GM12878 (cell line): ENCODE results near the gene GMDS. TPM values are rescaled to one million over a fixed set of nuclear protein-coding genes. Genes with fewer than 3 reads are reported as not detected.

Experiments
- ATAC-seq: fragments of 200-7000 bp; cut with Tn5 transposase; 3 replicates; pipeline ENCODE4 v1.9.1; 2020; ENCODE audit warnings: mild to moderate bottlenecking, moderate library complexity
- BruUV-seq: library from RNA; stranded (reverse); fragments of 400-500 nt; replicated peaks from 2 replicates; lab custom pipeline; 2021; lab: Mats Ljungman, UMichigan
- CTCF ChIA-PET: fragments of 300-600 bp; sonication (Branson Sonifier 250); formaldehyde crosslinking; extraction: SDS; loops from one replicate; lab custom pipeline; 2021; ENCODE audit warnings: inconsistent platforms; lab: Yijun Ruan, JAX
- POLR2A ChIA-PET: fragments of 350-600 bp; formaldehyde crosslinking; extraction: SDS; loops from one replicate; lab custom pipeline; 2021; ENCODE audit warnings: inconsistent platforms; lab: Charles Lee
- RAD21 ChIA-PET: fragments of 300-600 bp; sonication (Branson Sonifier 250); formaldehyde crosslinking; loops from one replicate; lab custom pipeline; 2023; ENCODE audit warnings: antibody characterized with exemption; ENCODE audit not compliant: unreplicated experiment; lab: Charles Lee
- SMC1A ChIA-PET: fragments of 300-600 bp; sonication (Branson Sonifier 250); formaldehyde crosslinking; loops from one replicate; lab custom pipeline; 2023; ENCODE audit not compliant: unreplicated experiment, uncharacterized antibody; lab: Charles Lee
- DNase-seq: peaks from one replicate; pipeline ENCODE4 v3.0.0-alpha.2; 2011; ENCODE audit warnings: low read depth, low spot score
- FAIRE-seq: peaks from 3 replicates; lab custom pipeline; 2011; peaks lifted over from hg19 to GRCh38; lab: Jason Lieb, UNC
- H2AFZ ChIP-seq: 2 replicates; pipeline ENCODE4 v1.6.0; 2011; ENCODE audit warnings: low read depth, low read length, control low read depth; ENCODE audit not compliant: control insufficient read depth
- H3K27ac ChIP-seq: 2 replicates; pipeline ENCODE4 v1.5.1; 2011; ENCODE audit warnings: control low read depth; ENCODE audit not compliant: control insufficient read depth, insufficient read depth
- H3K27me3 ChIP-seq, 2 experiments: replicated peaks in 1 of 2; 2 replicates each; pipeline versions ENCODE4 v1.6.0 to v1.6.1; 2011; ENCODE audit warnings: low read length in 1 of 2; ENCODE audit not compliant: control insufficient read depth in 2 of 2, insufficient read depth in 2 of 2
- H3K36me3 ChIP-seq, 2 experiments: 2 replicates each; pipeline ENCODE4 v1.5.1; 2011; ENCODE audit warnings: low read length in 1 of 2; ENCODE audit not compliant: control insufficient read depth in 2 of 2, insufficient read depth in 2 of 2
- H3K4me1 ChIP-seq: 2 replicates; pipeline ENCODE4 v1.6.1; 2011; ENCODE audit warnings: mild to moderate bottlenecking, low read length, moderate library complexity, mixed read lengths; ENCODE audit not compliant: control insufficient read depth, insufficient read depth
- H3K4me2 ChIP-seq: 2 replicates; pipeline ENCODE4 v1.6.0; 2011; ENCODE audit warnings: control low read depth; ENCODE audit not compliant: control insufficient read depth, insufficient read depth
- H3K4me3 ChIP-seq: fragments of 200-600 bp; sonication (generic); 2 replicates; pipeline ENCODE4 v1.5.1; 2016
- H3K79me2 ChIP-seq: 2 replicates; pipeline ENCODE4 v1.6.0; 2011; ENCODE audit warnings: low read length; ENCODE audit not compliant: control insufficient read depth, insufficient read depth
- H3K9ac ChIP-seq: 2 replicates; pipeline ENCODE4 v1.8.0; 2011; ENCODE audit warnings: low read length, control low read depth, mixed read lengths; ENCODE audit not compliant: control insufficient read depth, insufficient read depth
- H3K9me3 ChIP-seq: replicated peaks from 3 replicates; pipeline ENCODE4 v1.5.1; 2011; ENCODE audit warnings: mild to moderate bottlenecking, low read length; ENCODE audit not compliant: control insufficient read depth, insufficient read depth
- H4K20me1 ChIP-seq: 2 replicates; pipeline ENCODE4 v1.6.0; 2011; ENCODE audit not compliant: control insufficient read depth, insufficient read depth
- ASH2L ChIP-seq: fragments of 300-600, 200-600 bp; sonication (generic); IDR thresholded peaks from 2 replicates; pipeline ENCODE4 v1.6.1; 2017; ENCODE audit warnings: low read depth, mild to moderate bottlenecking, borderline replicate concordance
- BHLHE40 ChIP-seq, 2 experiments: fragments of 450-650 bp in 1 of 2; IDR thresholded peaks; 2 replicates each; pipeline ENCODE4 v1.6.1; 2011 to 2017; ENCODE audit warnings: low read depth in 2 of 2, borderline replicate concordance in 1 of 2, improper control_type of control experiment in 1 of 2, low read length in 1 of 2, mild to moderate bottlenecking in 1 of 2
- CEBPZ ChIP-seq: fragments of 150-350 bp; IDR thresholded peaks from 2 replicates; pipeline ENCODE4 v1.6.1; 2016; ENCODE audit warnings: low read depth, low read length
- CREB1 ChIP-seq: IDR thresholded peaks from 2 replicates; pipeline ENCODE4 v1.6.1; 2012; ENCODE audit warnings: low read depth, mild to moderate bottlenecking, inconsistent platforms
- IRF3 ChIP-seq: fragments of 450-650 bp; IDR thresholded peaks from 2 replicates; pipeline ENCODE4 v1.6.1; 2014; ENCODE audit warnings: mild to moderate bottlenecking
- MXI1 ChIP-seq: fragments of 150-350 bp; IDR thresholded peaks from 2 replicates; pipeline ENCODE4 v1.6.1; 2011; ENCODE audit warnings: low read depth, mild to moderate bottlenecking, inconsistent platforms, low read length, improper control_type of control experiment
- MYB ChIP-seq: fragments of 150-350 bp; IDR thresholded peaks from 2 replicates; pipeline ENCODE4 v1.6.1; 2014; ENCODE audit warnings: mild to moderate bottlenecking, low read depth, low read length, borderline replicate concordance
- SRF ChIP-seq, 2 experiments: IDR thresholded peaks; 2 replicates each; pipeline ENCODE4 v1.6.1; 2011; ENCODE audit warnings: low read depth in 2 of 2, low read length in 2 of 2, mild to moderate bottlenecking in 1 of 2, moderate library complexity in 1 of 2
- ZBTB40 ChIP-seq: fragments of 450-650 bp; IDR thresholded peaks from 2 replicates; pipeline ENCODE4 v1.6.1; 2016; ENCODE audit warnings: mild to moderate bottlenecking, moderate library complexity, borderline replicate concordance
- WGBS: methylation state at CpG from one replicate; pipeline ENCODE4 v1.1.6; 2016; ENCODE audit warnings: low lambda C conversion rate; ENCODE audit not compliant: insufficient replicate concordance, insufficient coverage; ENCODE audit errors: missing lambda C conversion rate; 5-methylcytosine and 5-hydroxymethylcytosine counted together
- in situ Hi-C: fragments of 300-500 bp; cut with MboI; formaldehyde crosslinking; loops from 9 replicates; pipeline ENCODE4 v1.14.3; 2018; ENCODE audit warnings: mixed read lengths
- intact Hi-C: fragments of 100-400 bp; cut with micrococcal nuclease; formaldehyde crosslinking; loops from one replicate; pipeline ENCODE4 v1.14.2; 2022; ENCODE audit not compliant: unreplicated experiment
- polyA plus RNA-seq, 11 experiments: library from polyadenylated mRNA; depleted of rRNA in 4 of 11; unstranded in 6 of 11; stranded (reverse) in 5 of 11; fragments of >200 nt; fragmentation: Nextera tagmentation in 4 of 11; fragmentation: Illumina TruSeq in 1 of 11; extraction: Ambion mirVana in 4 of 11; extraction: Trizol in 1 of 11; gene quantifications; 1 replicate in 1 of 11; 2 replicates in 10 of 11; pipeline versions ENCODE4 v1.2.1 to v1.2.3, GENCODE V29; 2011 to 2016; ENCODE audit warnings: inconsistent platforms in 2 of 11, missing spikeins in 2 of 11, low read depth in 1 of 11
- total RNA-seq, 4 experiments: library from RNA; depleted of rRNA in 3 of 4; stranded (reverse); fragments of >200 nt in 3 of 4; fragmentation: Illumina TruSeq in 1 of 4; extraction: Trizol in 1 of 4; gene quantifications; 2 replicates each; pipeline versions ENCODE4 v1.2.1 to v1.2.3, GENCODE V29; 2013 to 2021

GMDS gene
- total and polyA plus RNA-seq, 10 of the 15 experiments (the other 5 are each of a cell fraction or from before 2014, with no cell fraction given) = 0.61 to 53.8 (median 29.3) TPM

- no peak for FAIRE-seq
- intact Hi-C loops = no loop called here
- ChIA-PET CTCF (no interaction called here), SMC1A (no interaction called here), RAD21 (no interaction called here), POLR2A (no interaction called here)
- no peak for ATAC-seq
- H3K27ac ChIP-seq = no peak overlapping the region
- no peaks in the 10 kb centered on the region for H4K20me1 ChIP-seq
- in situ Hi-C loops = no loop called here
- no peak overlapping the region for H2AFZ ChIP-seq
- H3K36me3 ChIP-seq = no peaks in the 10 kb centered on the region
- DNase-seq = no peak
- H3K79me2 ChIP-seq = no peaks in the 10 kb centered on the region
- WGBS = 92% methylated on average over 8 of the region's 8 CpGs
- H3K9me3 ChIP-seq = no peaks in the 10 kb centered on the region; the same call in 1 of the 3 replicates
- no peaks in the 10 kb centered on the region for H3K27me3 ChIP-seq
- H3K4me1 ChIP-seq = no peaks in the 10 kb centered on the region; the same call in 1 of the 2 replicates
- no peak overlapping the region for H3K4me2 ChIP-seq
- BruUV-seq = no TSS peak
- H3K4me3 ChIP-seq = no peak overlapping the region
- no peak for TF ChIP-seq ASH2L
- no peak for TF ChIP-seq BHLHE40 (IDR thresholded peaks at IDR 0.05; ENCODE audit: borderline replicate concordance in 1 of 2, low read depth in 2 of 2, low read length in 1 of 2)
- TF ChIP-seq MYB = no peak
- no peak for TF ChIP-seq IRF3
- TF ChIP-seq CREB1 = no peak
- no peak for TF ChIP-seq ZBTB40
- TF ChIP-seq MXI1 = no peak
- TF ChIP-seq SRF (IDR thresholded peaks at IDR 0.05; ENCODE audit: low read depth in 2 of 2, low read length in 2 of 2) = no peak
- TF ChIP-seq CEBPZ = no peak
- no peak overlapping the region for H3K9ac ChIP-seq
Measured at GRCh38 chr6:1745814-1746213, 499.6 kb downstream of the GMDS start.
